ENCODE data around the gene CD19.
"Not testable (repeated sequence)": the region's sequence is repeated elsewhere in the genome, so short reads cannot be mapped to it uniquely, and the experiment has no call there.

Gene CD19

DNA sequence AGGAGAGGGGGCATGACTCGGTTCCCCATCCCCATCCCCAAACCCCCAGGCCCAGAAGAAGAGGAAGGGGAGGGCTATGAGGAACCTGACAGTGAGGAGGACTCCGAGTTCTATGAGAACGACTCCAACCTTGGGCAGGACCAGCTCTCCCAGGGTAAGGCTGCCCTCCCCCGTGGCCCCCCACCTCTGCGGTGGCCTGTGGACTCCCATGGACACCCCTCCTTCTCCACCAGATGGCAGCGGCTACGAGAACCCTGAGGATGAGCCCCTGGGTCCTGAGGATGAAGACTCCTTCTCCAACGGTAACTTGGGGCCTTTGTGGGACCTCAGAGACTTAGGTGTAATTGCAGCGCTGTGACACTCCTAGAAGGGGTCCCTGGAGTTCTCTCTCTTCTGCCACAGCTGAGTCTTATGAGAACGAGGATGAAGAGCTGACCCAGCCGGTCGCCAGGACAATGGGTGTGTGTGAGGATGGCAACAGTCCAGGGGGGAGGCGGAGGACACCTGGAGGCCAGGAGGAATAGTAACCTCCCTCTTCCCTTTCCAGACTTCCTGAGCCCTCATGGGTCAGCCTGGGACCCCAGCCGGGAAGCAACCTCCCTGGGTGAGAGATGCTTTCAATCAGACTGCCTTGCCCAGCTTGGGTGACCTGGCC, 5.6 kb downstream of the CD19 start:
- DNase-seq = no peak

DNA sequence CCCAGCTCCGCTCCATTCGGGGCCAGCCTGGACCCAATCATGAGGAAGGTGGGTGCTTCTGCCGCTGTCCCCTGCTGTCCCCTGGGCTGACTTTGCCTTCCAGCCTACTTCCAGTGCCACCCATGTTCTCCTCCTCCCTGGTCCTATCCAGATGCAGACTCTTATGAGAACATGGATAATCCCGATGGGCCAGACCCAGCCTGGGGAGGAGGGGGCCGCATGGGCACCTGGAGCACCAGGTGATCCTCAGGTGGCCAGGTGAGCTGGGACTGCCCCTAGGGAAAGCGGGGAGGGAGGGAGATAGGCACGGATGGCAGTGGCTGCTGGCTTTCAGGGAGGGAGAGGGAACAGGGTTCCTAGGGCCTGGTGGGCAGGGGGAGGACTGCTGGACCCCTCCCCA, 7.0 kb downstream of the CD19 start:
- no peak for DNase-seq

DNA sequence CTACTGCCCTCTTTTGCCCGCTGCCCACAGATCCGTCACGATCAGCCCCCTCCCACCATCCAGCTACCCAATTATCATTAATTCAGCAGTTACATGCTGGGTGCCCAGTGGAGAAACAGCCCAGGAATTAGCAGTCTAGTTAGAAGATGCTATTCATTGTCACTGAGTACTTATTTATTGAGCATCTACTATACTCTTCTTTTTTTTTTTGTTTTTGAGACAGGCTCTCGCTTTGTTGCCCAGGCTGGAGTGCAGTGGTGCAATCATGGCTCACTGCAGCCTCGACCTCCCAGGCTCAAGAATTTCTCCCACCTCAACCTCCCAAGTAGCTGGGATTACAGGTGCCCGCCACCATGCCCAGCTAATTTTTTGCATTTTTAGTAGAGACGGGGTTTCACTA, 8.1 kb downstream of the CD19 start:
- DNase-seq = not testable (repeated sequence)

DNA sequence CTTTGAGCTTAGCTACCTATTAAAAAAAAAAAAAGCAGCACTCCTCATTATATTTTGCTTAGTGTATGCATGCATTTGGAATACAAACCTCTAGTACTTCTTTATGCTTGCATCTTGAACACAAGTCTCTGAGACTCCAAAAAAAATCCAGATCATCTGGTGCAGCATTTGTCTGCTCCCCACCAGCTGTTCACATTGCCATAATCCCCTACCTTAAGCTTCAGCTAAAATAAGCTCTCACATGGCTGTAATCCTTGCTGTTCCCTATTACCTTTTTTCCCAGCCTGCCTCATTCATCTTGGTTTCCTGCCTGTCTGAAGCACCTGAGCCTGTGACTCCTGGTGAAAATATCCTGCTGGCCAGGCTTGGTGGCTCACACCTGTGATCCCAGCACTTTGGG, 11.5 kb downstream of the CD19 start:
- DNase-seq = no peak

DNA sequence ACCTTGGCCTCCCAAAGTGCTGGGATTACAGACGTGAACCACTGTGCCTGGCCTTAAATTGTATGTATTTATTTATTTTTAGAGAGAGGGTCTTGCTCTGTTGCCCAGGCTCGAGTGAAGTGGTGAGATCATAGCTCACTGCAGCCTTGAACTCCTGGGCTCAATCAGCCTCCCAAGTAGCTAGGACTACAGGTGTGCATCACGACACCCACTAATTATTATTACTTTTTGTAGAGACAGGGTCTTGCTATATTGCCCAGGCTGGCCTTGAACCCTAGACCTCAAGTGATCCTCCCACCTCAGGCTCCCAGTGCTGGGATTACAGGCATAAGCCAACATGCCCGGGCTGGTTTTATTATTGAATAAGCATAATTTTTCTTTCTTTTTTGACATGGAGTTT, 14.9 kb downstream of the CD19 start:
- no peak for DNase-seq

DNA sequence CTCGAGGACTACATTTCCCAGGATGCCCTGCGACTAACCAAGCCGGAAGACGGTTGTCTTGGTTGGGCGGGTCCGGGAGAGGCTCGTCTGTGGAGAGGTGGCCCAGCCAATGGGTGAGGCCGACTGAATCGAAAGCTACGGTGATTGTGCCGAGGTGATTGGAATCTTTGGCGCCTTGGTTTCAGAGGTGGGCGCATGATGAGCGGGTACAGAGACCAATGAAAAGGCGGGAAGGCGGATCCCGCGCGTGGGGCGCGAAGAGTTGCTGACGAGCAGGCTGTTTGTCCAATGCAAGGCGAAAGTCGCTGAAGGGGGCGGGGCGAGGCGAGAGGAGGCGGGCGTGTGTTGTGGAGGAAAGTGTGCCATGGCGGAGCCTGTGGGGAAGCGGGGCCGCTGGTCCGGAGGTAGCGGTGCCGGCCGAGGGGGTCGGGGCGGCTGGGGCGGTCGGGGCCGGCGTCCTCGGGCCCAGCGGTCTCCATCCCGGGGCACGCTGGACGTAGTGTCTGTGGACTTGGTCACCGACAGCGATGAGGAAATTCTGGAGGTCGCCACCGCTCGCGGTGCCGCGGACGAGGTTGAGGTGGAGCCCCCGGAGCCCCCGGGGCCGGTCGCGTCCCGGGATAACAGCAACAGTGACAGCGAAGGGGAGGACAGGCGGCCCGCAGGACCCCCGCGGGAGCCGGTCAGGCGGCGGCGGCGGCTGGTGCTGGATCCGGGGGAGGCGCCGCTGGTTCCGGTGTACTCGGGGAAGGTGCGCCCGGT, 19.1 kb downstream of the CD19 start, which contains the start of gene NFATC2IP:
NFATC2IP (plus strand) TSS at position 290 of the 762 bp plus-strand sequence; CDS start at position 365, 75 bp downstream.
- DNase-seq = peak; percentile 99

DNA sequence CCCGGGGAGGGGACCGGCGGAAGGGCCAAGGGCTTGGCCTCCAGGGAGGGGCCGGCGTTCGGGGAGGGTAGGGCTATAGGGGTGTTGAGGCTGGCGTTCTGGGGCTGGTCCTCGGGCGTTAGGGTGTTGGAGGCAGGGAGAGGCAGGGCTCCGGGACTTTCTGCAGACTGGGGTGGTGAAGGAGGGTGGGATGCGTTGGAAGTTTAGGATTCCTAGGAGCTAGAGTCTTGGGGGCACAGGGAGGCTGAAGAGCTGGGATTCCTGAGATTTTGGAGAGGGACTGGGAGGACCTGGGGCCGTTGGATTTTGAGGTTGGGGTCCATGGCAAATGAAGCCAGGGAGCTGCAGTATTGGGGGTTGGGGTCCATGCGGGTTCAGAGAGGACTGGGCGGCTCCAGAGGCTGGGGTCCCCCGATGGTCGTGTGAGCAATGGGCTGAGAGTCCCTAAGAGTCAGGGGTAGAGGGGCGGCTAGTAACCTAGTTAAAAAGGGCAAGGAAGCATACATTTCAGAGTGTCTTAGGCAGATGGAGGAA, 19.7 kb downstream of the CD19 start:
- no peak for DNase-seq

DNA sequence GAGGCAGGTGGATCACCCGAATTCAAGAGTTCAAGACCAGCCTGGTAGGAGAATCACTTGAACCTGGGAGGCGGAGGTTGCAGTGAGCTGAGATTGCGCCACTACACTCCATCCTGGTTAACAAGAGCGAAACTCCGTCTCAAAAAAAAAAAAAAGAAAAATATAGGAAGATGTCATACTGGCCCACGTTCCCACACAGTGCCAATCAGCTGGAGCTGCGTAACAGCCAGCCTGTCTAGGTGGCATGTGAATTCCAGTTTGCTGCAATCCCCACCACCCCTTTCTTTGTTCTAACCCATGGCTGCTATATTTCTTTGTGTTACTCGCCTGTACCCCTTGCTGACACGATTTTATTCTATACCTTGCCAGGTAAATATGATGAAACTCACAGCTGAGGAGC, 26.4 kb downstream of the CD19 start:
- DNase-seq = no peak

DNA sequence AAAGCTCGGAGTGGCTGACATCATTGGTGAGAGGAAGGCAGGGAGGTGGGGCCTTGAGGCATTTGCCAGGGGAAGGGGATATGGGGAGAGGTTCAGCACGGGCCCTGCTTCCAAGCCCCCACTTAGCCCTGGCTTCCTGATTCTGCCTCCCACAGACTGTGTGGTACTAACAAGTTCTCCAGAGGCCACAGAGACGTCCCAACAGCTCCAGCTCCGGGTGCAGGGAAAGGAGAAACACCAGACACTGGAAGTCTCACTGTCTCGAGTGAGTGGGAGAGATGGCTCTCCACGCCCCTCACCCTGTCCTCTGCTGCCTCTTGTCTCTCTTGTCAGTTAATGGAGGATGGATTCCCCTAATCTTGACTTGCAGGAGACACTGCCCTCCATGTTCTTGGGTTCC, 27.1 kb downstream of the CD19 start:
- DNase-seq = no peak

DNA sequence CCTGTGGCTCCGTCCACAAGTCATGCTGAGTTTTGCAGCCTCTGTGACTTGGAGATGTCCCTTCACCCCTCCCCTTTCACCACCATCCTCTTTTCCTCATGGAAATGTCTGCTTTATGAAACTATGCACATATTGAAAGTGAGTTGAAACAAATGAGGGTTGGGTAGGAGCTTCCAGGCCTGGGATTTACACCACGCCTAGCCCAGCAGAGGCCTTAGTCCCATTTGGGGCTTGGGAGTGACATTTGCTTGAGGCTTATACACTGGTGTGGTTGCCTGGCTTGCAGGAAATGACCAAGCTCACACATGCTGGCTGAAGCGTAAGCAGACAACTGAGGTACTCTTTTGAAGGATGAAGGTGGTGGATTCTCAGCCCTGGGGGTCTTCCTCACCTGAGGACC, 32.3 kb downstream of the CD19 start:
- no peak for DNase-seq

DNA sequence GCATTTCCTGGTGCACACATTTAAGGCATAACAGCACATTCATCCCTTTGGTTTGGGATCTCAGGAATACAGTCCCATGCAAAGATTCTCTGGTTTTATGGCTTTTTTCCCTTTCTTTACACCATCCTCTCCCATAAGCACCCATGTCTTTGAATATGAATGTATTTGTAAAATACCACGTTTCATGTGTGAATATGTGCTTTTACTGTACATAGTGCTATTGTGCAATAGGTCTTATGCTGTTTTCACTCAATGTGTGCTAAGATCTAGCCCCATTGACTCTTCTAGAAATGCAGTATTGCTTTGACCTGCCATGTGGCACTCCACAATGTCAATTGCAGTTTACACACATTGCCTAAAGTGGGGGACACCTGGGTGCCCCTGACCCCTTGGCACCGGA, 32.7 kb downstream of the CD19 start:
- no peak for DNase-seq

DNA sequence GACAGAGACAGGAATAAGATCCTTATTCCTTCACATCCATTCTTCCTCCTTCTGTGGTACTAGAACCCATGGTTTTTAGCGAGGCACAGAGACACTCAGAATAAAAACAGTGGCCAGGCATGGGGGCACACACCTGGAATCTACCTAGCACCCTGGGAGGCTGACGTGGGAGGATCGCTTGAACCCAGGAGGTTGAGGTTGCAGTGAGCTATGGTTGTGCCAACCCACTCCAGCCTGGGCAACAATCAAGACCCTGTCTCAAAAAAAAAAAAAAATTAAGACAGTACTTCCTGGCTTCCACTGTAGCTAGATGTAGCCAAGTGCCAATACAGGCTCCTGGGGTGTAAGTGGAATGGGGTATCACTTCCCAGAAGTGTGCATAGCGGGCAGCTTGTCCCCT, 35.4 kb downstream of the CD19 start:
- DNase-seq = no peak

DNA sequence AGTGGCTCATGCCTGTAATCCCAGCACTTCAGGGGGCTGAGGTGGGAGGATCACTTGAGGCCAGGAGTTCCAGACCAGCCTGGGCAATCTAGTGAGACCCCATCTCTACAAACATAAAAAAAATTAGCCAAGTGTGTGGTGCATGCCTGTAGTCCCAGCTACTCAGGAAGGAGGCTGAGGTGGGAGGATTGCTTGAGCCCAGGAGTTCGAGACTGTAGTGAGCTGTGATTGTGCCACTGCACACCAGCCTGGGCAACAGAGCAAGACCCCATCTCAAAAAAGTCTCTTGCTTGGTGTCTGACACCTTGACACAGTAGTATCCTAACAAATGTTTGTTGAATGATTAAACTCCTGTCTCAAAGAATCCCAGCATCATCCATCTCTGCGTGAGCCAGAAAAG, 37.9 kb downstream of the CD19 start:
- DNase-seq = not testable (repeated sequence)

DNA sequence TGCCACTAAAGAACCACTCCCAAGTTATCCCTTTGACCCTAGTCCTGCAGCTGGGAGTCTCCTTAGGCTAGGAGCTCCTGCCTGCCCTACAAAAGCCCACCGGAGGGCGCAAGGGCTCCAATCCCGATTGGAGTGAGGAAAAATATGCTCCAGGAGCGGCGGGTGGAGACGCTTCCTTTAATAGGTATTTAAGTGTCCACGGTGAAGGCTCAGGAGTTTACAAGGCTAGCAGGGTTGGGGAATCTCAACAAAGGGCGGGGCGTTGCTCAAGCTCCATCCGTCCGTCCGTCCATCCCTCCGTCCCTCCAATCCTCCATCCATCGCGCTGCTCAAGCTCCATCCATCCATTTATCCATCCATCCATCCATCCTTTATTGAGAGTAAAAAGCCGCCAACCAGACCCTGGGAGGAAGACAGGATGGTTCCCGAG, 42.3 kb downstream of the CD19 start:
- DNase-seq = no peak

DNA sequence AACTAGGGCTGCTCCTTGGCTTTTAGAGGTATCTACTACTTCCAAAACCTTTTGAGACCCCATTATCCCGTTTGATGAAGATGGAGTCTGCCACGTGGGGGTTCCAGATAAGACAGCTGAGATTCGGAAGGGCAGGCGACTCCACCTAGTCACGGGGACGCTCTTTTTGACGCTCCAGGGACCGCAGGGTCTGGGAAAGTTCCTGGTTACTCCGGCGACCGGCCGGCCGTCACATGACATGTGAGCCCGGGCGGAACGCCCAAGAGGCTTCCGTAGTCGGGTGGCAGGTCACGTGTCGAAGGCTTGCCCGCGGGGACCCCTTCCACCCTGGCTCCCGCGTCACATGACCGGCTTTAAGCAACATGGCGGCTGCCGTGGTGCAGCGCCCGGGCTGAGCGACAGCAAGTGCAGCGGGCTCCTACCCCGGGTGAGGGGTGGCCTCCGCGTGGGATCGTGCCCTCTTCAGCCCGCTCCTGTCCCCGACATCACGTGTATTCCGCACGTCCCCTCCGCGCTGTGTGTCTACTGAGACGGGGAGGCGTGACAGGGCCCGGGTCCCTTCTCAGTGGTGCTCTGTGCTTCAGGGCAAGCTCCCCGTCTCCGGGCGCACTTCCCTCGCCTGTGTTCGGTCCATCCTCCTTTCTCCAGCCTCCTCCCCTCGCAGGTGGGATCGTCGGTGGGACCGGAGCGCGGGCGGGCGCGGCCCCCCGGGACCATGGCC, 42.8 kb downstream of the CD19 start, which contains the start of gene SPNS1:
SPNS1 (plus strand) TSS at position 342 of the 721 bp plus-strand sequence; CDS start at position 716, 374 bp downstream.
- DNase-seq = peak; percentile 88

DNA sequence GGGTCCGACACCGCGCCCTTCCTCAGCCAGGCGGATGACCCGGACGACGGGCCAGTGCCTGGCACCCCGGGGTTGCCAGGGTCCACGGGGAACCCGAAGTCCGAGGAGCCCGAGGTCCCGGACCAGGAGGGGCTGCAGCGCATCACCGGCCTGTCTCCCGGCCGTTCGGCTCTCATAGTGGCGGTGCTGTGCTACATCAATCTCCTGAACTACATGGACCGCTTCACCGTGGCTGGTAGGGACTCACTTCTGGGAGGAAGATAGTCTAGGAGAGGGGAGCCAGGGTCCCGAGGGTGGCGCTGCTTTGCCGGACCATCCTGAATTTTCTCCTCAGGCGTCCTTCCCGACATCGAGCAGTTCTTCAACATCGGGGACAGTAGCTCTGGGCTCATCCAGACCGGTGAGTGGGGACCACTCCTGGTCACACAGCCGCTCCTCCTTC, 43.4 kb downstream of the CD19 start:
- DNase-seq = no peak

DNA sequence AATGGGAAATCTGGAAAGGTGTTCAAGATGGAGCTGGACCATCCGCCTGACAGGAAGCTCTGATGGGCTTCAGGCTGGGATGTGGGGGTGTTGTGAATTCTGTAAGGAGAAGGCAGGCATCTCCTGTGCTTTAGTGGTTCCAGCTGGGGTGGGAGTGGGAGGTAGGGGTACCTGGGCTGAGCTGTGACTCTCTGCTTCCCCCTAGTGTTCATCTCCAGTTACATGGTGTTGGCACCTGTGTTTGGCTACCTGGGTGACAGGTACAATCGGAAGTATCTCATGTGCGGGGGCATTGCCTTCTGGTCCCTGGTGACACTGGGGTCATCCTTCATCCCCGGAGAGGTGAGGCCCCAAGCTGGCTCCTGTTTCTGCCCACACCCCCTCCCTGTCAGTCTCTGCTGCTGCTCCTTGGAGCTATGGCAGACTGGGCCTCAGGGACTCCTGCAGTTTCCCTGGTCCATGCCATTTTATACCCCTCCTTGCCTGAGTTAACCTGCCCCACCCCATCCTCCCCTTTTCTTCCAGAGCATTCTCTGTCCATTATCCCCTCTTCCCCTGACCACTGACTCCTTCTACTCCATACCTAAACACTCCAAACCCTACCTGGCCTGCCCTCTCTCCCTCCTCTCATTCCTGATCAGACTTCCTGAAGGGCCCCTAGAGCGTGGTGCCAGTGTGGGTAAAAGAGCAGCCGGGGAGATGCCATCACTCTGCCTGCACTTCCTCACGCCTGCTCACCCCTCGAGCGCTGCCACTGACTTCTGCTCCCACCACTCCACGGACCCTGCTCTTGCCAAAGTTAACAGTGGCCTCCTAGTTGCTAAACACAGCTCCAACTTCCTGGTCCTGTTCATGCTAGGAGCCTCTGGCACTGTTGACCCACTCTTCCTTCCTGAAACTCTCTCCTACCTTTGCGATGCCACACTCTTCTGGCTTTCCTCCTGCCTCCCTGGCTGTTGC, 46.2 kb downstream of the CD19 start:
- no peak for DNase-seq

DNA sequence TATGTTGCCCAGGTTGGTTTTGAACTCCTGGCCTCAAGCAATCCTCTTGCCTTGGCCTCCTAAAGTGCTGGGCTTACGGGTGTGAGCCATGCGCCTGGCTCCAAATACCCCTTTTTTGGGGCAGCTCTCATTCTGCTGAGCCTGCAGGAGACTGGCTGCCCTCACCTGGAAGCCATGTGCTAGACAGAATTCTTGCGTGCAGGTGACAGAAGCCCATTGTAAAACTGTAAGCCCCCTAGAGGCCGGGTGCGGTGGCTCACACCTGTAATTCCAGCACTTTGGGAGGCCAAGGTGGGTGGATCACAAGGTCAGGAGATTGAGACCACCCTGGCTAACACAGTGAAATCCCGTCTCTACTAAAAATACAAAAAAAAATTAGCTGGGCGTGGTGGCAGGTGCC, 48.6 kb downstream of the CD19 start:
- not testable (repeated sequence) for DNase-seq

DNA sequence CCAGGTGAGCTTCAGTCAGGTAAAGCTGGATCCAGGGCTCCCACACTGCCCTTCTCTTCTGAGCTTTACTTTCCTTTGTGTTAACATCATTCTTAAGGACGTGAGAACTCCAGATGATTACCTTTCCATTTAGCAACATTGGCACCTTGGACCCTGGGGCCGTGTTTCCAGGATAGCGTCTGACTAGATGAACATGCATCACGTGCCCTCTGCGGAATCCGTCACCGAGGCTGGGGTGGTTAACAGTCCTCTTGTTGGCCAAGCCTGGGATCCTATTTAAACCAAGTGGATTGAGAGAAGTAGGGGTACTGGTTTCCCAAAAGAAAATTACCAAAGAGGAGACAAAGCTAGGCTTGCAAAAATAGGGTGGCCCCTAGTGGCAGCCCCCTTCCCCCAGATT, 49.2 kb downstream of the CD19 start:
- no peak for DNase-seq

DNA sequence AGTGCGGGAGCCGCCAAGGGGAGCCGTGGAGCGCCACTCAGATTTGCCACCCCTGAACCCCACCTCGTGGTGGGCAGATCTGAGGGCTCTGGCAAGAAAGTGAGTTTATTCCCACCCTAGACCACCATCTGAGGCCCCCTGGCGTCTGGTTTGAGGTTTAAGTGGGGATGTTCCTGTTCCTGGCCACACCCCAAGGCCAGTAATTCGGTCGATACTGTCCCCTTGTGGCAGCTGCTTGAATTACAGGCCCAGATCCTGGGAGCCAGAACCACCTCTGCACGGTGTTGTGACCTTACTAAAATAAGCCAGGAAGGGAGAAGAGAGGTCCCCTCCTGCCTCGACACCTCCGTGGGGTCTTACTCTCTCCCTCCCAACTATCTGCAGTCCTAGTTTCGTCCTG, 49.7 kb downstream of the CD19 start:
- DNase-seq = peak; percentile 48

DNA sequence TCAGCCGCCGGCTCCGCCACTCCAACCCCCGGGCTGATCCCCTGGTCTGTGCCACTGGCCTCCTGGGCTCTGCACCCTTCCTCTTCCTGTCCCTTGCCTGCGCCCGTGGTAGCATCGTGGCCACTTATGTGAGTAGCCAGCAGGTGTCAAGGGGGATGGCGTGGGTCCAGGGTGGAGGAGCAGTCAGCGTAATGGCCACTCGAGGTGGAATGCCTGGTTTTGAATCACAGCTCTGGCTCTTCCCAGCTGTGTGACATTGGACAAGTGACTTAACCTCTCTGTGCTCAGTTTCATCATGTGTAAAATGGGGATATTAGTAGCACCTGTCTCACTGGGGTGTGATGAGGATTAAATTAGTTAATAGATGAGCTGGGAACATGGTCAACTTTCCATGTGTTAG, 50.6 kb downstream of the CD19 start:
- no peak for DNase-seq

DNA sequence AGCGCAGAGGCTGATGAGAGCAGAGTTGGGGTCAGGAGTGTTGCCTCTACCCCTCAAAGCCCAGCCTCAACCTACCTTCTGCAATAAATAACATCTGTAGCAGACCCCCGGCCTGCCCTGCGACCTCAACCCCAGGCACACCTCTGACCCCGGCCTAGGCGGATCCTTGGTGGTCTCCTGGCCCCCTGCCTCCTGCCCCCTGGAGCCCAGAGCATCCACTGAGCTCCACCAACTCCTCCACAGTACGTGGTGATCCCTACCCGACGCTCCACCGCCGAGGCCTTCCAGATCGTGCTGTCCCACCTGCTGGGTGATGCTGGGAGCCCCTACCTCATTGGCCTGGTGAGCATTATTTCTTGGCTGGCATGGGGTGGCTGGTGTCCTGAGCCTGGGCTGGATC, 51.2 kb downstream of the CD19 start:
- DNase-seq = no peak

Measured in stimulated activated CD4-positive, alpha-beta T cell treated with anti-CD3 and anti-CD28 coated beads, Interleukin-12 subunit alpha, Interleukin-12 subunit beta, amount 100 ng/mL, for 4 hours (primary cell).